NCI-H1092 treated with DMSO at 0.1 percent for 48 hours (cell line): Measurements from ENCODE around the gene ORC2.
"Not testable (repeated sequence)": the region's sequence is repeated elsewhere in the genome, so short reads cannot be mapped to it uniquely, and the experiment has no call there.

Source experiments
- DNase-seq: peaks from one replicate; lab custom pipeline; 2025; lab: John Stamatoyannopoulos, UW

ORC2 gene

DNA sequence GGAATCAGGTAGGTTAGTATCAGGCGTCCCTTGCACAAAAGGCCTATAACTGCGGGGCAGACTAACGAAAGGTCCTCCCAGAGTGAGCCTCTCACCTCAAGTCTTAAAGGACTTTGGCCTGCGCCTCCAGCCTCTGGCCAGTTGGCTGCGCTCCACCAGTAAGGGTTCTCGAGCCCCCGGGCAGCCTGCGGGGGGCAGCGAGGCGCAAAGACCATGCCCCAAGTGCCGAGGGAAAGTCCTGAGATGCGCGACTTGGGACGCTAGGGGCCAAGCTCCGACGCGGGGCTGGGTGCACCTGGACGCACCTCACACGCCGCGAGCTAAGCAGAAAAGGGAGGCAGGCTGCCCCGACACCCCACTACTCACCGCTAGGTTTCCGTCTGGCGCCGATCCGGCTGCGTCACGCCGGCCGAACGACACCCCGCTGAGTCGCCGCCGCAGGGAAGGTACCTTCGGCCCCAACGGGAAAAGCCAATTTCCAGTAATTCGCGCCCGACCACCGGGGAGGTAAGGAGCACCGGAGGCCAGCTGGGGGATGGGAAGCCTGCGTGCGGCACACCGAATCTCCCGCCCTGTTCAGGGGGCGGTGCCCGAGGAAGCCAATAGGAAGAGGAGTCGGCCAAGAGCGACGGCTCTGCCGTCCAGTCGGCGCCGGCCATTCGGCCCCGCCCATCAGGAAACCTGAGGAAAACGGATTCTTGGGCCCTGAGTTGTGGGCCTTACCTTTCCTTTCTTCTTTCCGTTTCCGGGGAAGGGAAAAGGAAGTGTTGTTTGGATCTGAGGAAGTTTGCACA, at the start of gene ORC2:
TSS of gene ORC2 (minus strand) at position 537 of the 794 bp plus-strand sequence. CDS start 5,537 bp downstream, outside the sequence.
- DNase-seq: peak; percentile 90

DNA sequence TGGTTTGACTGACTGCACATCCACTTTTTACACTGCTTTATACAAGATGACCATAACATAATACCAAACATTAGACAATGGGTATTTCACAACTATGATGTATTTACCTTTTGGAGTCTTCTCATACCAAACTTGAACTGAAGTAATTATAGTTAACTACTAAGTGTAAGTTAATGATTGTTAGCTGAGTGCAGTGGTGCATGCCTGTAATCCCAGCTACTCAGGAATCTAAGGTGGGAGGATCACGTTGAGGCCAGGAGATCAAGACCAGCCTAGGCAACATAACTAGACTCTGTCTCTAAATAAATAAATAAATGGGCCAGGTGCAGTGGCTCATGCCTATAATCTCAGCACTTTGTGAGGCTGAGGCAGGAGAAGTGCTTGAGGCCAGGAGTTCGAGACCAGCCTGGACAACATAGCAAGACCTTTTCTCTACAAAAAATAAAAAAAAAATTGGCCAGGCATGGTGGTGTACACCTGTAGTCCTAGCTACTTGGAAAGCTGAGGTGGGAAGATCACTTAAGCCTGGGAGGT, 44.9 kb upstream of the ORC2 start:
- DNase-seq: no peak

DNA sequence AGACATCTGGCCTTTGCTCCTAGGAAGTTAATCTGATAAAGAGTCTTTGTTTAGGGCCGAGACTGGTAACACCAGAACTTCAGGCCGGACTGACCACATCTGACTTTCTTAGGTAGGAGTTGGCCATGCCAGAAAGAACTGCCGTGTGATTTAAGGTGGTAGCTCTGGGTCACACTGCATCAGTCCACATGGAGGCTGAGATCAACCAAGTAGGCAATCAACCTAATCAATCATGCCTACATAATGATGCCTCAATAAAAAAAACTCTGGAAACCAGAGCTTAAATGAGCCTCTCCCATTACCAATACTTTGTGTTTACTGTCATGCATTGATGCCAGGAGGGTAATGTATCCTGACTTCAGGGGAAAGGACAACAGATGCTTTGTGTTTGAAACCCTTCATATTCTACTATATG, 44.1 kb upstream of the ORC2 start:
- DNase-seq: no peak

DNA sequence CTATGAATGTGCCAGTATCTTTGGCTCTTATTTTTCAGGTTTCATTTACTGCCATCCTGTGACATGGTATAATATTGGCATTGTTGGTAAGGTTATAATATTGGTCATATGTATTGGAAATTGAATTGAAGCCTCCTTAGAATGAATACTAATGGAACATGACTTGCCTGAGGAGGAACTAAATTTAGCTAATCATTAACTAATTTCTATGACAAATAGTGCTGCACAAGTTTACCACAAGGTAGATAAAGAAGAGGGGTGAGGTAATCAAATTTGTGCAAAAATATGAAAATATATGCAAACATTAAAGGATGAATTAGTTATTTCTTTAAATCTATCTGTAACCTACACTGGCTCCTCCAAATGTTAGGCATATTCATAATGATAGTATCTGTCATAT, 43.2 kb upstream of the ORC2 start:
- no peak for DNase-seq

DNA sequence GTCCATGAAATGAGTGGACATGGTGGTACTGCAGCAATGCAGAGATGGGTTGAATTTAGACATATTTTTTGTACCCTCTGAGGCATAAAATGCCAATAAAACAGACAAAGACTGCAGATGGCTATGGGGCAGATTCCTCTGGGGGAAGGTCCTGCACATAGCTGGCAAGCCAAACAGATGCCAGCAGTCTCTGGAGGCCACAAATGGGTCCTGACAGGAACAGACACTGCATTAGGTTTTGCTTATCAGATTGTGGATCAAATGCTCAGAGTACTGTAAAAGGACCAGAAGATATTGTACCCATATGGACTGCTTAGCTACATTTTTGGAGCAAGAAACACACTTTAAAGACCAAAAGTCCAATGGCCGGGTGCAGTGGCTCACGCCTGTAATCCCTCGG, 40.9 kb upstream of the ORC2 start:
- DNase-seq: no peak

DNA sequence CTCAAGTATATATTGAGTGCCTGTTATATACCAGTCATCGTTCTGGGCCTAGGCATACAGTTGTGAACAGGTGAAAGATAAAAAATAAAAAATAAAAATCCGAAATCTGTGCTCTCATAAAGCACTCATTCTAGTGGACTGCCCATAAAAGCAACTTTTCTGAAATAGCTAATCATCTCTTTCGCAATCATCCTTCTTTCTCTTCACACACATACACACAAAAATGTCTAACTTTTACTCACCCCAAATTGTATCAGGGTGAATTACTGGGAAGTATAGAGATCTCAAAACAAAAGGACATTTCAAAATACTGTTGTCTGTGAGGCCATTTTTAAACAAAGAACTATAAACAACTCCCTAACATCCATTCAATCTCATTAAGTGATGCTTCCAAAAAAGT, 29.6 kb upstream of the ORC2 start:
- no peak for DNase-seq

DNA sequence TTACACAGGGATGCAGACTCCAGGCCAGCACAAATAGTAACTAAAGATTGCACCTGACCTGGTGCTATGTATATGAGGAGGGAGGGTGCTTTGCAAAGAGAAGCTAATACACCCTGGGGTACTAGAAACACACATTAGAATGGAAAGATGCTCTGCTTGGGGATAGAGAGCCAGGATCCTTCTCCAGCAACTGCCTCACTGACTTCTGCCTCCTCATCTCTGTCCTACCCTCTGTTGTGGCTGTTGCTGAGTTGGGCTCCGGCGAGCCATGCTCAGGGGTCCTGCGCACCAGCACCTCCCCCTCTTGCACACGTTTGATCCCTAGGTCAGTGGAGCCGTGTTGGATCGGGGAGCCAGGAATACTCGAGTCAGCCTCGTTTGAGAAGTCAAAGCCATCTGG, 23.7 kb upstream of the ORC2 start:
- no peak for DNase-seq

DNA sequence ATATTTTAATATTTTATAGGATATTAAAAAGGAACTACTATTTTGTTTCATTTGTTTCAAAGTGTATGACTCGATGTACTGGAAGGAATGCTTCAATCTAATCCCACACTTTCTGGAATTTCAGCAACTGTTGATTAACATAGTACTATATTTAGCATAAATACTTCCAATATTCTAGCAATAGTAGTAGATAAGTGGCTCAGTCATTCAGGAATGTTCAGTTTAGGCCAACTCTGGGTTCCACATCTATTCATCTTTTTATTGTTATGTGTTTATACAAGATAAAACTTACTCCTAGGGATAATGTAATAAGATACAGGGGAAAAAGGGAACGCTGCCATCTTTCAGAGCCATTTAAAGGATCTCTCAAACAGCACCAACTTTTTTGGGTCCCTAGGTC, 22.3 kb upstream of the ORC2 start:
- no peak for DNase-seq

DNA sequence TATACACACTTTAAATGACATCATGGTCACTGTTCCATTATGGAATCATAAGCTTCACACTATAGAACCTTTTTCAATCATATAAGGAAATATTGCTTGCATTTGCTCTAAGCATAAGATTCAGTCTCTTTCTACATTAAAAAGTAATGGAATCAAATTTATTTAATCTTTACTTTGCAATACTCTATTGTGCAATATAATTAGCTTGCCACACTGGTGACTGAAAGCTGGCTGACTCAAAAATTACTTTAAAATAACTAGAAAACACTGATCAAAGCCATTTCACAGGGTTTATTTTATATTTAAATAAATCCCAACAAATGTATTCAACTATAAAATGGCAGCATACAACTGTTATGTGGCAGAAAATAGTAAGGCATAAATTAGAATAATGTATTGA, 13.2 kb upstream of the ORC2 start:
- DNase-seq: no peak

DNA sequence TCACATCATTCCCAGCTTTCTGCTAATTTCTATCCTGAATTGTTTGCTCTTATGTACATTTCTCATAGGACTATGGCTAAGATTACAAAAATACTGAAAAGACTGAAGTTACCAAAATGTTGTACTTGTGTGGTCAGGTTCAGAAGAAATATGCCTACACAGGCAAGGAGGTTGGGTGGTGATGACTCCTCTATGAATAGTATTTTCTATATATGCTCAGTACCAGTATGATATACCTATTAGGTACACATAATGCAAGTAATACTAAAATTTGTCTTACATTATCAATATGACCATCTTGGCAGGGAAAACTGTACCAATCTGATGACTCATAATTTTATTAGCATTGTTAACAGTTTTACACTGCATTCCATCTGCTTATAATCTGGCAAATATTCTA, 12.2 kb upstream of the ORC2 start:
- no peak for DNase-seq

DNA sequence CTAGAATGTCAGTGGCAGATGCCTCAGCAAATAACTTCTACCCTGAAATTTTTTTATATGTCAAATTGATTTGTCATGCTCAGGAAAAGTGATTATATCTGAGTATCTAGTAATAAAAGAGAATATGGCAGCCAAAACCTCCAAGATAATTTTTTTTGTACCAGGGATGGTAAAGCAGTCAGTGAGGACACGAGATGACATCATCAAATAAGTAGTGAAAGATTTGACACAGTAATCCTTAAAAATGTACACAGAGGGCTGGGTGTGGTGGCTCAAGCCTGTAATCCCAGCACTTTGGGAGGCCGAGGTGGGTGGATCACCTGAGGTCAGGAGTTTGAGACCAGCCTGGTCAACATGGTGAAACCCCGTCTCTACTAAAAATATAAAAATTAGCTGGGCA, 6.6 kb upstream of the ORC2 start:
- DNase-seq: not testable (repeated sequence)

DNA sequence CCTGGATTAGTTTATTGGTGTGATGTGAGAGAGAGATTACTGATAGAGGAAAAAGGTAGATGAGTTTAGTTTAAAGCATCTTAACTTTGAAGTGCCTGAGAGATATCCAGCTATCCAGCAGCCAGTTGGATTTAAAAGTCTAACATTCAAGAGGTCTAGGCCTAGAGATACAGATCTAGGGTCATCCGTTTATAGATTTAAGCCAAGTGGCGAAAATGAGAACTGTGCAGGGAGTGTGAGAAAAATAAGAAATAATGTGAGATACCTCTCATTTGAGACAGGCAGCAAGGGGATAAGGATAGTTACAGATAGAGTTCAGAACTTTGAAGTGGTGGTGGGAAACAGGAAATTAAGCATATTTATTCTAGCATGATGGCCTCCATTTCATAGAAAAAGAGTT, 5.3 kb upstream of the ORC2 start:
- DNase-seq: no peak

DNA sequence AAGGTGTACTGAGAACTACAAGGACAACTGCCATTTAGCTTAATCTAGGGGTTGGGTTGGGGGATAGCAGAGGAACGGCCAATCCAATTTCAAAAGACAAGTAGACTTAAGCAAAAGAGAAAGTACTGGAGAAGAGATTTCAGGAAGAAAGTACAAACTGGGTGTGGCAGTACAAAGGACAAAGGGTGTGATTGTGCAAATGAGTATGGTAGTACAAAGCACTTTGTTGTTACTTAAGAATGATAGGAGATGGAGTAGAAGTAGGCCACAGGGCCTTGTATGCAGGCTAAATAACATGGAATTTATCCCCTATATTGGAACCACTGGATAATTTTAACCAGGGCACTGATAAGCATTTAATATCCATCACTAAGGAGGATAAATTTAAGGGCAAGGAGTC, 4.7 kb upstream of the ORC2 start:
- DNase-seq: no peak

DNA sequence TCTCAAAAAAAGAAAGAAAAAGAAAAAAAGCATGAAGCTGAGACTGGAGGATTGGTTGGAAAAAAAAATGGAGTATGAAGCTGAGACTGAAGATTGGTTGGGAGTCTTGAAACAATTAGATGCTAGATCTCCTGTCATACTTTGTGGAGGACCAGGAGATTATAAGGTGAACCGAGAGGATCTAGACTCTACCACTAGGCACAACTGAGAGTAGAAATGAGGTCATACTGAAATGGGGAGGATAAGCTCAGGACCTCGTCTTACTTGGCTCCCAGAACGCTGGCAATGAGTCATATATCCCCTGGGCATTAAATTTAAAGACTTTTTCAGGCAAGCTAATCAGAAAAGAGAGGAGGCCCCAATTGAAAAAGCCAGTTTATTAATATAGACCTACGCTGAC, 3.3 kb upstream of the ORC2 start:
- no peak for DNase-seq

DNA sequence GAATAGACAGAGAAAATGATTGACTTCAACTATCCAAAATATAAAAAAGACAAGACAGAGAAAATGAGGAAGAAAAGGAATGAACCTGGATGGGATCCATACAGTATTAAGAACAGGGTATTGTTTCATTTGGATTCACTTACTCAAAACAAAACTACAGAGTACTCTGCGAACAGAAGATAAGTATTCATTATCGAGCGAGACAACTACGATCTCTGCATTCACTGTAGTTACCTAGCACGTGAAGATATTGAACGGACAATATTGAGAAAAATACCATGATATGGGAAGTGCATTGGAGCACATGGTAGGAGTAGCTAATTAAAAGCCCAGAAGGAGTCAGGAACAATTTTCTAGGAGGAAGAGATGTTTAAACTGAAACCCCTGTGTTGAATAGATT, 1.0 kb upstream of the ORC2 start:
- DNase-seq: no peak

DNA sequence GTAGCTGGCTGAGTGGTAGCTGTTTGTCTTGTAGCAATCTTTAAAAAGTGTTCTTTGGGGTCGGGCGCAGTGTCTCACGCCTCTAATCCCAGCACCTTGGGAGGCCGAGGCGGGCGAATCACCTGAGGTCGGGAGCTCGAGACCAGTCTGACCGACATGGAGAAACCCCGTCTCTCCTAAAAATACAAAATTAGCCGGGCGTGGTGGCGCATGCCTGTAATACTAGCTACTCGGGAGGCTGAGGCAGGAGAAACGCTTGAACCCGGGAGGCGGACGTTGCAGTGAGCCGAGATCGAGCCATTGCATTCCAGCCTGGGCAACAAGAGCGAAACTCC, 425 bp upstream of the ORC2 start:
- DNase-seq: not testable (repeated sequence)

DNA sequence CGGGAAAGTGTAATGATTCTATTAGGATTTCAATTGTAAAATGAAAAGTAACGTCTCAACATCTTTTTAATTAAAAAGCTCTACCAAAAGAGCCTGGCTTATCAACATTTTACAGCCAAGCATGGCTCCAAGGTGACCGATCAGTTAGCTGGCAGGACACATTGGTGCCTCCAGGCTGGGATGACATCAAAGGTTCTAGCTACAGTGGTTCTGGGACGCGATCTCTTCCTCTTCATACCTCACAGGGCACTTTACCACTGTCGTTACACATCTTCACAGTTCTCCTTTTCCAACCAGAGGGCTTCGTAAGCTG, 693 bp downstream of the ORC2 start:
- peak; percentile 34 for DNase-seq

DNA sequence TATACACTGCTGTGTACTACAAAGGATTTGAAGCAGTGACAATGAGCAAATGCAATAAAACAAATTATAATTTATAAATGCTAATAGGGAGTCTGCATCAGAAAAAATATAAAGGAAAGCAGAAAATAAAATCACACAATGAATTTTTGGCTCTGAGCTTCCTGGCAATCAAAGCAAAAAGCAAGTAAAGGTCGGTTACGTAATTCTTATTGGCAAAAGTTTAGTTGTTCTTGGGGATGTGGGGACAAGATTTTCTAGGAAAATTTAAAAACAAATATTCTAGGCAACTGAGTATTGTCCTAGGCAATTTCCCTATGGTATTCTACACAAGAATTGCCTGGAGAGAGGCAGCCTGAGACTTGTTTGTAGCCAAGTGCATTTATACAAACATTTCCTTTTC, 1.8 kb downstream of the ORC2 start:
- DNase-seq: no peak

DNA sequence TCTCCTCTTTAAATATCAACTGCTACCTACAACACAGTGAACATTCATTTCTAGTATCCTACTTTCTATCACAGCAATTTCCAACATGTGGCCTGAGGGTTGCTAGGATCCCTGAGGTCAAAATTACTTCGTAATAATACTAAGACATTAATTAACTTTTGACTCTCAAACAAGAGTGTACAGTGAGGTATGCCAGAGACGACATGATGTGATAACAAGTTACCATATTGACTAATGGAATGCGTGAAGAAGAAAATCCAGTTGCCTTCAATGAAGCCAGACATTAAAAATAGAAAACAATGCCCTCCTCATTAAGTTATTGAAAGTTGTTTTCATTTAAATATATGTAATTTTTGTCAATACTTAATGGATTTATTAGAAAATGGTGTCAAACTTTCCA, 13.1 kb downstream of the ORC2 start:
- DNase-seq: no peak

DNA sequence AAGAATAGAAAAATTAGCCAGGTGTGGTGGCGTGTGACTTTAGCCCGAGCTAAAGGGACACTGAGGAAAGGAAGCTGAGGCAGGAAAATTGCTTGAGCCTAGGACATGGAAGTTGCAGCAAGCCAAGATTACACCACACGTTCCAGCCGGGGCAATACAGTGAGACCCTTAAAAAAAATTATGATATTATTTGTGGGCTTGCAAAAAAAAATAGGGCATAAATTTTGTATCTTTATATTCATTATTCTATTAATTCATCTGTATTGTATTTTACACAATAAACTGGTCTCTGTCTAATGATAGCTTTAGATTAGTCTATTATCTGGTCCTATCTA, 18.1 kb downstream of the ORC2 start:
- DNase-seq: no peak

DNA sequence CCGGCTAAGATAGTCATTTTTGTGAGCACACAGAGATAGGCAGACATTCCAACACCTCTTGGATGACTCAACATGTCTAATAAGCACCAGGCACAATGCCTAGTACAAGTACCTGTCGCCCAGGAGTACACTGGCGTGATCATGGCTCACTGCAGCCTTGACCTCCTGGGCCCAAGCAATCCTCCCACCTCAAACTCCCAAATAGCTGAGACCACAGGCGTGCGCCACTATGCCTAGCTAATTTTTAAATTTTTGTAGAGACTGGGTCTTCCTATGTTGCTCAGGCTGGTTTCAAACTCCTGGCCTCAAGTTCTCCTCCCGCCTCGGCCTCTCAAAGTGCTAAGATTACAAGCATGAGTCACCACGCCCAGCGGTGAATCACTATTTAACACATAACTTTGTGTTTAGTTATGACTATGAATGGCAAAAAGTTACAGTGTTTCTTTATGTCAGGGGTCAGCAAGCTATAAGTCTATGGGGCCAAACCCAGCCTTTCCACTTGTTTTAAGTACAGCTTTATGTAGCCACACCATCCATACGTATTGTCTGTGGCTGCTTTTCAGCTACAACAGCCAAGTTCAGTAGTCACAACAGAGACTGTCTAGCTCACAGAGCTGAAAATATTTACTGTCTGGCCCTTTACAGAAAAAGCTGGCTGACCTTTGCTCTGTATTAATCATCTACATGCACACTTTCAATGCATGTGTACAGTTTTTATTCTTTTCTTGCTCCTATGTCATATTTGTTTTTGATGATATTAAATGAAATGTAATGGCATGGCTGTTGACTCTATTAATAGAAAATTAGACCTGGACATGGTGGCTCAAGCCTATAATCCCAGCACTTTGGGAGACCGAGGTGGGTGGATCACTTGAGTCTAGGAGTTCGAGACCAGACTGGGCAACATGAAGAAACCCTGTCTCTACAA, 18.7 kb downstream of the ORC2 start:
- no peak for DNase-seq

DNA sequence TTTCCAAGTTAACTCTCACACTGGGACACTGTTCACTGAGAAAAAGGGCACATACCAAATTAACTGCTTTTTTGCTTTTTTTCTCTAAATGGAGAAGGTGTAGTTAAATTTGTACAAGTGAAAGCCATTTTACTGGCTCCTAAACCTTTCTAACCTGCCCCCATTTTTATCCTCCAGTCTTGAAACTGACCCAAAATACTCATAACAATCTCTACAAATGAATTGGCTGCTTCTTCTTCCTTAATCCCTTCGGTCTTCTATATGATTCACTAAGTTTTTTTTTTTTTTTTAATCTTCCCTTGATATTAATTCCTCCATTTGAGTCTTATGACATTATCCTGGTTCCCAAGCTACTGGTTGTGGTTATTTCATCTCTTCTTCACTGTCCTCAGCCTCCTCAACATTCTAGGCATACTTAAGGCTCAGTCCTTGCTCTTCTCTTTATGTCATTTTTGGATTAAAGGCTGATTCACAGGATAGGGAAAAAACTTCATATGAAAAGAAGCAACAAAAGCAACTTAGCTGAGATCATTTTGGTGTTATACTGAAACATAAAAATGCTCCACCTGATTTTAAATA, 19.8 kb downstream of the ORC2 start:
- DNase-seq: no peak

DNA sequence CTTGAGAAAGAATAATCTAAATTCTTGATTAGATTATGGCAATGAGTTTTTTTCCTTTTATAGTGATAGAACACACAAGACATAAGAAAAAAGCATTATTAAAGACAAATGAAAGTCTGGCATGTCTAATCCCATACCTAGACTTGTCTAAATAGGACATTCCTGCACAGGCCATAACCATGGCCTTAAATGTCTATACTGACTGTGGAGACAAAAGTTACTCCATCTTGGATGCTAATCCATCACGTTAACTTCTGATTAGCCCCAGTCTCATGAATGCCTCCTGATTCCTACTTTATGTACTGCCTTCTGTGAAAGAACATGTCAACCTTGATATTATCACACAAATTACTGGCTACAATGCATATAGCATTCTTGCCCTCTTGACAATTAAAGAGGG, 23.6 kb downstream of the ORC2 start:
- no peak for DNase-seq
